ENCODE measurements around the gene MAPK13.

DNA sequence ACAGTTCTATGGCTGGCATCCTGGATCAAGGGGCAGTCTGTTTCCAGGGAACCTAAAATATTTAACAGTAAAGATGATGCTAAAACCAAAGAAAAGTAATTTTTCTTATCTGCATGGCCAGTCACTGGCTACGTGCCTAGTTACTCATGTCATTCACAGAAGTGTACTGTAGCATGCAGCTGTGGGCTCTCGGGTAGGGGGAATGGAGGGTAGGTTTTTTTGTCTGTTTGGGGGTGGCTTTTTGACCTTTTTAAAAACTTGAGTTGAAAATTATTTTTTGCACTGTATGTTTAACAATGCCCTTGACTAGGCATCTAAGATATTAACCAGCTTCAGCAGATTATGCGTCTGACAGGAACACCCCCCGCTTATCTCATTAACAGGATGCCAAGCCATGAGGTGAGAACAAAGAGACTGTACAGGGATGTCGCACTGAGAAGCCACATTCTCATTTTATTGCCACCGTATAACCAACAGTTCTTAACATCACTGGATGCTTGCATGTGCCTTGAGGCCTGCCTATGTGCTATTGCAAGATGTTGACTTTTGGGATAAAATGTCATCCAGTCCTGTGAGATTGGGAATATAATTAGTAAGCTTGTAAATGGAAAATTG is 30.3 kb upstream of the MAPK13 start:
- TF ChIP-seq, protein P1, sequence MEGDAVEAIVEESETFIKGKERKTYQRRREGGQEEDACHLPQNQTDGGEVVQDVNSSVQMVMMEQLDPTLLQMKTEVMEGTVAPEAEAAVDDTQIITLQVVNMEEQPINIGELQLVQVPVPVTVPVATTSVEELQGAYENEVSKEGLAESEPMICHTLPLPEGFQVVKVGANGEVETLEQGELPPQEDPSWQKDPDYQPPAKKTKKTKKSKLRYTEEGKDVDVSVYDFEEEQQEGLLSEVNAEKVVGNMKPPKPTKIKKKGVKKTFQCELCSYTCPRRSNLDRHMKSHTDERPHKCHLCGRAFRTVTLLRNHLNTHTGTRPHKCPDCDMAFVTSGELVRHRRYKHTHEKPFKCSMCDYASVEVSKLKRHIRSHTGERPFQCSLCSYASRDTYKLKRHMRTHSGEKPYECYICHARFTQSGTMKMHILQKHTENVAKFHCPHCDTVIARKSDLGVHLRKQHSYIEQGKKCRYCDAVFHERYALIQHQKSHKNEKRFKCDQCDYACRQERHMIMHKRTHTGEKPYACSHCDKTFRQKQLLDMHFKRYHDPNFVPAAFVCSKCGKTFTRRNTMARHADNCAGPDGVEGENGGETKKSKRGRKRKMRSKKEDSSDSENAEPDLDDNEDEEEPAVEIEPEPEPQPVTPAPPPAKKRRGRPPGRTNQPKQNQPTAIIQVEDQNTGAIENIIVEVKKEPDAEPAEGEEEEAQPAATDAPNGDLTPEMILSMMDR (IDR thresholded peaks at IDR 0.05) = no peak
- TF ChIP-seq POLR2A (IDR thresholded peaks at IDR 0.05) = no peak

Measured in esophagus squamous epithelium (tissue), 4 donors.